Skeletal muscle satellite cell (primary cell): Measurements from ENCODE around the gene MRPS9.

Source experiments
- H3K27me3 ChIP-seq: 2 replicates; pipeline ENCODE4 v1.7.0; 2013; ENCODE audit warnings: low read length; ENCODE audit not compliant: control insufficient read depth, insufficient read depth
- H3K36me3 ChIP-seq: 2 replicates; pipeline ENCODE4 v1.7.0; 2013; ENCODE audit warnings: mild to moderate bottlenecking, control low read depth, low read length; ENCODE audit not compliant: insufficient read depth
- H3K4me1 ChIP-seq: 2 replicates; pipeline ENCODE4 v1.7.0; 2013; ENCODE audit warnings: low read length; ENCODE audit not compliant: control insufficient read depth, insufficient read depth
- H3K4me2 ChIP-seq: 2 replicates; pipeline ENCODE4 v1.7.0; 2013; ENCODE audit warnings: mild to moderate bottlenecking, low read length
- H3K4me3 ChIP-seq: 2 replicates; pipeline ENCODE4 v1.7.0; 2013; ENCODE audit warnings: low read length
- H3K9ac ChIP-seq: 2 replicates; pipeline ENCODE4 v1.7.0; 2013; ENCODE audit warnings: mild to moderate bottlenecking, low read depth, low read length, moderate library complexity
- H3K9me3 ChIP-seq: replicated peaks from 2 replicates; pipeline ENCODE4 v1.7.0; 2013; ENCODE audit warnings: mild to moderate bottlenecking, control low read depth, low read length

MRPS9 gene

DNA sequence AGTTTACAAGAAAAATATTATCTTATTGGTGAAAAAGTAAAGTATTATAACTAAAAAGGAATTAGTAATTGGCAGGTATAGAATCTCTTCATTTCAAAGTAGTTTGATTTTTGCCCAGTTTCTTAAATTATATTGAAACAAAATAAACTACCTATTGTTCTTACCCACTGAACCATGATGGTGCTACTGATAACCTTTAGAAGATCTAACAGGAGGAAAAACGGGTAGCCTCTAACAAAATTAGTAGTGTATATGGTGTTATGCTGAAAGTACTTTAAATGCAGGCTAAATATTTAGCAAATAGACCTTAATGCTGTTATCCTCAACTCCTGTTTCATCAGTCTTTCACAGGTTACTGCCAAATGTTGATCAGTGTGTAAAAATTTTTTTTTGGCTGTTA lies 19.1 kb downstream of the MRPS9 start:
- Histone ChIP-seq H3K4me1 (peaks cover 4% of the 10 kb centered on the region), H3K4me2 (no peak overlapping the region), H3K27me3 (no peaks in the 10 kb centered on the region), H3K36me3 (no peaks in the 10 kb centered on the region), H3K9me3 (no peaks in the 10 kb centered on the region), H3K9ac (no peak overlapping the region), H3K4me3 (no peak overlapping the region)

DNA sequence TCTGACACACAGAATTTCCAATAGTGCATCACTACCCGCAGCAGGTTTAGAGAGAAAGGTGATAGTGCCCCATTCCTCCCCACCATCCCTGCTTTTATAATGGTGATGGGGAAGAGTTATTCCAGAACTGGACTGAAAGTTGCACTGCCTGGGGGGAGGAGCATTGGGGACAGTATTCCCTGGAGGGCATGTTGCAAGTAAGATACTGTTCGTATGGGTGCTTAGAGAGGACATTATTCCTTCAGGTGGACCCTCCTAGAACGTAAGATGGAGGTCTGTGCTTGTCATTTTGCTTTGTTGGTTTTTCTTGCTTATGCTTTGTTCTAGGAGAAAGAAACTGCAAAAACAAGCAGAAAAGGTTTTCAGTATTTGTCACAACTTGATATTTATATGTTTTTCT lies 23.7 kb downstream of the MRPS9 start:
- Histone ChIP-seq H3K36me3 (no peaks in the 10 kb centered on the region), H3K27me3 (no peaks in the 10 kb centered on the region), H3K9me3 (no peaks in the 10 kb centered on the region), H3K4me1 (peaks cover 4% of the 10 kb centered on the region), H3K4me2 (no peak overlapping the region), H3K9ac (no peak overlapping the region), H3K4me3 (no peak overlapping the region)

DNA sequence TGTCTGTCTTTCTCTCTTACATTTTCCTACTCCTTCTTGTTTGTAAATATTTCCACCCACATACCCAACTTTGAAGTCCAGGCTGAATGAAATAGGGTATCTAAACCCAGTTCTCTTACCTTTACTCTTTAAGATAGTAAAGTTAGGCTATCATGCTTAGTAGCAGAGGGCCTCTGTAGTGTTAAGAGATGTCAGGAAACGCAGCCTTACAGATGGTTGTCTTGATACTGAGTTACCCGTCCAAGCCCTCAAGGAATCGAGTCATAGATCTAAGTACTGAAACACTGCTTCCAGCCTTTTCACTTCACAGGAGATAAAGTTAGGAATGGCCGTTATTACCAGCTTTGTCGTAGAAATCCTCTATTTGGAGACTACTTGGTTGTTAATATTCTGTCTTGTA lies 24.3 kb downstream of the MRPS9 start:
- H3K4me3 ChIP-seq, result no peak overlapping the region
- no peaks in the 10 kb centered on the region for H3K9me3 ChIP-seq
- H3K27me3 ChIP-seq, result no peaks in the 10 kb centered on the region

DNA sequence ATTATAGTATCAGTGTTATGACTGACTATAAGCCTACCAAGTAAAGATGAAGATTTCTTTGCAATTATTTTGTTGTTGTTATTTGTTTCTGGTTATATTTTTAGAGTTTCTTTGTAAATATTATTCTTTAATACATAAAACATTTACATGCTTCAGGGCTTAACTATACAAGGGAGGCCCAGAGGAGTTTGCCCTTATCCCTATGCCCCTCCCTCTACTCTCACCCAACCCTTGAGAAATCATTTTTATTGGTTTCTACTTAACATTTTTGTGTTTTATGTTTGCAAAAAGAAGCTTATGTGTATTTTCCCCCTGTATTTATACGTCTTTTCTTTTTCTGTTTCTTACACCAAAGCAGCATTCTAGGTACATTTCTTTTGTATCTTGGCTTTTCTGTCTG lies 30.5 kb downstream of the MRPS9 start:
- Histone ChIP-seq H3K4me3 (no peak overlapping the region), H3K4me1 (no peaks in the 10 kb centered on the region), H3K9ac (no peak overlapping the region), H3K36me3 (no peaks in the 10 kb centered on the region), H3K4me2 (no peak overlapping the region), H3K27me3 (no peaks in the 10 kb centered on the region), H3K9me3 (no peaks in the 10 kb centered on the region)

More for the DNA sequence above, 24.3 kb downstream of the MRPS9 start:
- no peak overlapping the region for H3K9ac ChIP-seq
- H3K36me3 ChIP-seq, result no peaks in the 10 kb centered on the region
- H3K4me1 ChIP-seq, result peaks cover 4% of the 10 kb centered on the region
- no peak overlapping the region for H3K4me2 ChIP-seq

DNA sequence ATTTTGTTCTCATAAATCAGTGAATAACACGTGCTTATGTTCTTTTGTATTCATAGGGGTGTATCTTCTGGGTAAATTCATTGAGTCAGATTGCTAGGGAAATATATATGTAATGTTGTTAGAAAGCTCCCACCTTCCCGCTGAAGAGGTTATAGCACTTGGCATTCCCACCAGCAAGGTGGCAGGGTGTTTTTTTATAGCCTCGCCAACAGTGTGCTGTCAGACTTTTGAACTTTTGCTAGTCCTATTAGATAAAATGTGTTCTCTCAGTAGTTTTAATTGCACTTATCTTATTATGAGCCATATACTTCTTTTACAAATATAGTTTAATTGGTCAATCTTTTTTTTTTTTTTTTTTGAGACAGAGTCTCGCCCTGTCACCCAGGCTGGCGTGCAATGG lies 31.0 kb downstream of the MRPS9 start:
- Histone ChIP-seq H3K36me3 (no peaks in the 10 kb centered on the region), H3K4me2 (no peak overlapping the region), H3K27me3 (no peaks in the 10 kb centered on the region), H3K4me1 (no peaks in the 10 kb centered on the region), H3K9me3 (no peaks in the 10 kb centered on the region), H3K9ac (no peak overlapping the region), H3K4me3 (no peak overlapping the region)

DNA sequence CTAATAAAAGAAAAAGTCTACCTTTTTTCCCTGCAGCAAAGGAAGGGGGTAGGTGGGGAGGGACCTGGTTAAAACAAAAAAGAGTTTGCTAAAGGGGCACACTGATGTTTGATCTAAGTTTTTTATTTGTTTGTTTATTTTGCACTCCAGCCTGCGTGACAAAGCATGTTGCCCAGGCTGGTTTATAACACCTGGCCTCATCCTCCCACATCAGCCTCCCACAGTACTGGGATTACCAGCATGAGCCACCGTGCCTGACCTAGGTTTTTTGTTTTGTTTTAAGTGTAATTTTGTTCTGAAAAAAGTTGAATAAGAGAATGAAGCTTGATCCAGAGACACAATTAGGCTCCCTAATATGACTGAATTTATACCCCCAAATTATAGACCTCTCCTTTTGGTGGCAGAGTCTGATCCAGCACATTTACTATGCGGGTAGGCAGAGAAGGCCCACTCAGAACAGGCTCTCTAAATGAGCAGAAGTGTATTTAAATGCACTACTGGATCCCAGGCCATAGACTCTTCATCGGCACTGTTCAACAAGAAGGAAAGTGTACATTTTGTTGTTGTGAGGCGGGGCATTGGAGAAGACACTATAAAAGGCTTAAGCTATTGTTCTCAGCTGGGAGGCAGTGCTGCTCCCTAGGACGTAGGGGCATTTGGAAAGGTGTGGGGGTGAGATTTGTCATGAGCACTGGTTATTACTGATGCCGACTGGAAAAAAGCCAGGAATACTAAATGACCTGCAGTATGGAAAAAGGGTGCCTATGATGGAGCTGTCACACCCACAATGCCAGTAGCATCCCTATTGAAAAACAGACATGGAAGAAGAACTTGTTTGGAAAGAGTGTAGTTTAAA lies 32.4 kb downstream of the MRPS9 start:
- Histone ChIP-seq H3K9ac (no peak overlapping the region), H3K4me2 (no peak overlapping the region), H3K9me3 (no peaks in the 10 kb centered on the region), H3K36me3 (no peaks in the 10 kb centered on the region), H3K4me1 (no peaks in the 10 kb centered on the region), H3K4me3 (no peak overlapping the region), H3K27me3 (no peaks in the 10 kb centered on the region)

DNA sequence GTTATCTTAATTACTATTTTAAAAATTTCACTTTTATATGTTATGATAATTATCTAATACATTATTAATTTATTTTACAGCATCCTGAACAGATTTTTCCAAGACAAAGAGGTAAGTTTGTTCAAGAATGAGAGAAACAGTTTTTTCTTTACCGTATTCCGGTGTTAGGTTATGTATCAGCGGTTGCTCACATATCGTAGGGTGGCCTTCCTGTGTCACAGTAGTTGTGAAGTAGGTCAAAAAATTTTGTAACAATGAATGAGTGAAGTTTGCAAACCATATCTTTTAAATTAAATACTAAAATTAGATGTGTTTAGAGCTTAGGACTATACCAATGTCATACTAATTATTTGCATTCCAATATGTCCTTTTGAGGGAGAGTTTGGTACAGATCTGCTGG lies 33.5 kb downstream of the MRPS9 start:
- Histone ChIP-seq H3K27me3 (no peaks in the 10 kb centered on the region), H3K9ac (no peak overlapping the region), H3K36me3 (no peaks in the 10 kb centered on the region), H3K4me1 (no peaks in the 10 kb centered on the region), H3K4me3 (no peak overlapping the region), H3K4me2 (no peak overlapping the region), H3K9me3 (no peaks in the 10 kb centered on the region)

DNA sequence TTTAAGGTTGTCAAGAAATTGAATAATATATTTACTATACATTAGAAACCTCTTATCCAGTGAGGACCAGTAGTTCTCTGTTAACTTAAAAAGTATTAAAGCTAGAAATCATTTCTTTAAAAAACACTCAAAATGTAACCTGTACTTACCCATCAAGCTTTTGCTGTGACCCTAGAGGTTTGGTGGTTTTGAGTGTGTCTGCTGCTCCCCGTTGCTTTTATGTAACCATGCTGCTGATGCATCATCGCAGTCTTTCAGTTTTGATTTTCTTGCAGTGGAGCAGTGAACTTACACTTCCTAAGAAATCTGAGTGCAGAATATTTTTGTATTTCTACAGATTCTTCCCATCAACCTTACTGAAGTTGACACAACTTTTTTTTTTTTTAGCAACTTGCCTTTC lies 34.2 kb downstream of the MRPS9 start:
- Histone ChIP-seq H3K27me3 (no peaks in the 10 kb centered on the region), H3K4me2 (no peak overlapping the region), H3K4me3 (no peak overlapping the region), H3K9ac (no peak overlapping the region), H3K36me3 (no peaks in the 10 kb centered on the region), H3K4me1 (no peaks in the 10 kb centered on the region), H3K9me3 (no peaks in the 10 kb centered on the region)

DNA sequence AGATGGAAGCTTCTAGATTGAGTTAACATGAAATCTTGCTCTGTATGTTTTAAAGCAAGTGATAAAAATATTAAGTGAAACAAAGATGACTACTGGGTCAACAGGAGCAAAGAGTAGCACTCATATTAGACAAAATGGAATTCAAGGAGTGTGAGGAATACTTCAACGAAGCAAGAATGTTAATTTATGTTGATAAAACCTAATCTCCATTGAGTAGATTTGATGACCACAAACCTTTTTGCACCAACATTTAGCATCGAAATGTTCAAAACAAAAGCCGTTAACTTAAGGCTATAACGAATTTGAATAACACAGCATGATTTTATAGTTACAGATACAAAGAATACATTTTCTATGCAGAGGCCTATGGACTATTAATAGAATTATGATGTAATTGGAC lies 35.7 kb downstream of the MRPS9 start:
- Histone ChIP-seq H3K9me3 (no peaks in the 10 kb centered on the region), H3K4me2 (no peak overlapping the region), H3K9ac (no peak overlapping the region), H3K4me1 (no peaks in the 10 kb centered on the region), H3K27me3 (no peaks in the 10 kb centered on the region), H3K36me3 (no peaks in the 10 kb centered on the region), H3K4me3 (no peak overlapping the region)

DNA sequence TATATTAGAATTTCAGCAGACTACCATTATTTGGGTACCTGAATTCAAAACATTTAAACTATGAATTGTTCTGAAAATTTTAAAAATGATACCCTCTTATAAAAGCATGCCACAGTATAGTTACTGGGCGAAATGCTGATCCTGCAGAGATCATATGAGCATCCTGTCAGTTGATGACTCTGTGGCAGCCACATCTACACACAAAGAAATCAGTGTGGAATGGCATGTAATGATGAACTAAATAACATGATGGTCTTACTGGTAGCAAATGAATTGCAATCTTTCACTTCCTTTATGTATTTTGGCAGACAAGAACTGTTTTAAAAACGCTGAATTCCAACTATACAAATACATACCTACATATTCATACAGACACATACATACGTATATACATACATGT lies 38.3 kb downstream of the MRPS9 start:
- H3K36me3 ChIP-seq, result no peaks in the 10 kb centered on the region
- H3K4me2 ChIP-seq, result no peak overlapping the region
- no peak overlapping the region for H3K9ac ChIP-seq
- no peak overlapping the region for H3K4me3 ChIP-seq
- H3K4me1 ChIP-seq, result peaks cover 5% of the 10 kb centered on the region
- no peaks in the 10 kb centered on the region for H3K27me3 ChIP-seq
- H3K9me3 ChIP-seq, result no peaks in the 10 kb centered on the region

DNA sequence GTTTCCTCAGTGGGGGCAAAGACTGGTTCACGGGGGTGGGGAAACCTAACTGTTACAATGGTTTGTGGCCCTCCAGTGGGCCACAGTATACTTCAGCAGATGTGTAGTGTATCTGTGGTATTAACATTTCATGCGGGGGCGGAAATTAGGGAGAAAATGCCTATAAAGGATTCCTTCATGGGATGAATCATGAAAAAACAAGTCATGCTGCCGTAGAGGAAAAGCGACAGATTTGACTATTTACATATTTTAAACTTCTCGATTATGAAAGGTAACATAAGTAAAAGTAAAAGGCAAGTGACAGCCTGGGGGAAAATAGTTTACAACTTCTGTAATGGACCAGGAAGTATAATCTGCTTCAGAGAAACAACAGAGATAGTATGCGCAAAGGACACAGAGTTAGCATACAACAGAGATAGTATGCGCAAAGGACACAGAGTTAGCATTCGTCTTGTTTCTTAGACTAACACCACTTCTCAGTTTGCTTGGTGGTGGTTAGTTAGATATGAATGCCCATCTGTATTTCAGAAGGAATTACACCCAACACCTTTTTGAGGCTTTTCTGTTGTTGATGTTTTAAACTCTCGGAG lies 41.1 kb downstream of the MRPS9 start:
- H3K36me3 ChIP-seq, result no peaks in the 10 kb centered on the region
- H3K9me3 ChIP-seq, result no peaks in the 10 kb centered on the region
- no peaks in the 10 kb centered on the region for H3K27me3 ChIP-seq
- peaks cover 5% of the 10 kb centered on the region for H3K4me1 ChIP-seq
- no peak overlapping the region for H3K9ac ChIP-seq
- no peak overlapping the region for H3K4me3 ChIP-seq
- no peak overlapping the region for H3K4me2 ChIP-seq

DNA sequence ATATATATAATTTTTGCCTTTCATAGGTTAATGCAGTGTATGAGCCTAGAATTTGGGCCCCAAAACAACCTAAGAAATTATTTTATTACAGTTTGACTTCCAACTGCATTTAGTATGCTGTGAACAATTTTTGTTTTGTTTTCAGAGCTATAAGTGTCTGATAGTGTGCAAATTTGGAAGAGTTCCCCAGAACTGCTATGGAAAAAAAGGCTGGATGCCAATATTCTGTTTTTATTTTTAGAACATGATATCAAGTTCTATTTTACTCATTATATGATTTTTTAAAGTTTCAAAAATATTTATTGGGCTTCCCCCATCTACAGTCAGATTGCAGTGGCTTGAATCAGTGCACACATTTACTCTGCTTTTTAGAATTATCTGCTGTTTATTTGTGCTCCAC lies 42.6 kb downstream of the MRPS9 start:
- Histone ChIP-seq H3K4me2 (no peak overlapping the region), H3K4me3 (no peak overlapping the region), H3K9me3 (no peaks in the 10 kb centered on the region), H3K4me1 (peaks cover 5% of the 10 kb centered on the region), H3K36me3 (no peaks in the 10 kb centered on the region), H3K27me3 (no peaks in the 10 kb centered on the region), H3K9ac (no peak overlapping the region)
